Measurements from ENCODE around the gene ALDH1A2.

ALDH1A2 gene

GRCh38 chr15:58017869-58018268 is 47.6 kb downstream of the ALDH1A2 start:
- H3K4me3 ChIP-seq (replicated peaks; ENCODE audit: low read depth, low read length), result no peak overlapping the region
- TF ChIP-seq CTCF (IDR thresholded peaks at IDR 0.05; ENCODE audit: low read length, missing control alignments), result no peak
- DNase-seq (ENCODE audit: low read depth), result no peak

GRCh38 chr15:58016581-58017175 is 48.8 kb downstream of the ALDH1A2 start:
- no peak for DNase-seq (ENCODE audit: low read depth)
- no peak for TF ChIP-seq CTCF (IDR thresholded peaks at IDR 0.05; ENCODE audit: low read length, missing control alignments)
- no peak overlapping the region for H3K4me3 ChIP-seq (replicated peaks; ENCODE audit: low read depth, low read length)

GRCh38 chr15:58015565-58015964 is 49.9 kb downstream of the ALDH1A2 start:
- H3K4me3 ChIP-seq (replicated peaks; ENCODE audit: low read depth, low read length), result no peak overlapping the region
- no peak for TF ChIP-seq CTCF (IDR thresholded peaks at IDR 0.05; ENCODE audit: low read length, missing control alignments)
- peak; percentile 12 for DNase-seq (ENCODE audit: low read depth)

- TF ChIP-seq CTCF (IDR thresholded peaks at IDR 0.05; ENCODE audit: low read length, missing control alignments), result no peak
- no peak for DNase-seq (ENCODE audit: low read depth)
- no peak overlapping the region for H3K4me3 ChIP-seq (replicated peaks; ENCODE audit: low read depth, low read length)
Measured at GRCh38 chr15:58014470-58014869, 51.0 kb downstream of the ALDH1A2 start.

- no peak for TF ChIP-seq CTCF (IDR thresholded peaks at IDR 0.05; ENCODE audit: low read length, missing control alignments)
- DNase-seq (ENCODE audit: low read depth), result no peak
- H3K4me3 ChIP-seq (replicated peaks; ENCODE audit: low read depth, low read length), result no peak overlapping the region
Measured at GRCh38 chr15:58014040-58014439, 51.5 kb downstream of the ALDH1A2 start.

GRCh38 chr15:58010983-58011382 is 54.5 kb downstream of the ALDH1A2 start:
- no peak overlapping the region for H3K4me3 ChIP-seq (replicated peaks; ENCODE audit: low read depth, low read length)
- no peak for TF ChIP-seq CTCF (IDR thresholded peaks at IDR 0.05; ENCODE audit: low read length, missing control alignments)
- peak; percentile 1 for DNase-seq (ENCODE audit: low read depth)

GRCh38 chr15:58003810-58004209 is 61.7 kb downstream of the ALDH1A2 start:
- no peak overlapping the region for H3K4me3 ChIP-seq (replicated peaks; ENCODE audit: low read depth, low read length)
- TF ChIP-seq CTCF (IDR thresholded peaks at IDR 0.05; ENCODE audit: low read length, missing control alignments), result no peak

More at GRCh38 chr15:58003810-58004209, 61.7 kb downstream of the ALDH1A2 start:
- no peak for DNase-seq (ENCODE audit: low read depth)
